GM12878 (cell line): Measurements from ENCODE around the gene NFE2L1. TPM values are rescaled to one million over a fixed set of nuclear protein-coding genes. Genes with fewer than 3 reads are reported as not detected.

ENCODE experiments used
- ATAC-seq: fragments of 200-7000 bp; cut with Tn5 transposase; 3 replicates; pipeline ENCODE4 v1.9.1; 2020; ENCODE audit warnings: mild to moderate bottlenecking, moderate library complexity
- BruUV-seq: library from RNA; stranded (reverse); fragments of 400-500 nt; replicated peaks from 2 replicates; lab custom pipeline; 2021; lab: Mats Ljungman, UMichigan
- CTCF ChIA-PET: fragments of 300-600 bp; sonication (Branson Sonifier 250); formaldehyde crosslinking; extraction: SDS; loops from one replicate; lab custom pipeline; 2021; ENCODE audit warnings: inconsistent platforms; lab: Yijun Ruan, JAX
- POLR2A ChIA-PET: fragments of 350-600 bp; formaldehyde crosslinking; extraction: SDS; loops from one replicate; lab custom pipeline; 2021; ENCODE audit warnings: inconsistent platforms; lab: Charles Lee
- RAD21 ChIA-PET: fragments of 300-600 bp; sonication (Branson Sonifier 250); formaldehyde crosslinking; loops from one replicate; lab custom pipeline; 2023; ENCODE audit warnings: antibody characterized with exemption; ENCODE audit not compliant: unreplicated experiment; lab: Charles Lee
- SMC1A ChIA-PET: fragments of 300-600 bp; sonication (Branson Sonifier 250); formaldehyde crosslinking; loops from one replicate; lab custom pipeline; 2023; ENCODE audit not compliant: unreplicated experiment, uncharacterized antibody; lab: Charles Lee
- DNase-seq: peaks from one replicate; pipeline ENCODE4 v3.0.0-alpha.2; 2011; ENCODE audit warnings: low read depth, low spot score
- FAIRE-seq: peaks from 3 replicates; lab custom pipeline; 2011; peaks lifted over from hg19 to GRCh38; lab: Jason Lieb, UNC
- H2AFZ ChIP-seq: 2 replicates; pipeline ENCODE4 v1.6.0; 2011; ENCODE audit warnings: low read depth, low read length, control low read depth; ENCODE audit not compliant: control insufficient read depth
- H3K27ac ChIP-seq: 2 replicates; pipeline ENCODE4 v1.5.1; 2011; ENCODE audit warnings: control low read depth; ENCODE audit not compliant: control insufficient read depth, insufficient read depth
- H3K27me3 ChIP-seq, 2 experiments: replicated peaks in 1 of 2; 2 replicates each; pipeline versions ENCODE4 v1.6.0 to v1.6.1; 2011; ENCODE audit warnings: low read length in 1 of 2; ENCODE audit not compliant: control insufficient read depth in 2 of 2, insufficient read depth in 2 of 2
- H3K36me3 ChIP-seq, 2 experiments: 2 replicates each; pipeline ENCODE4 v1.5.1; 2011; ENCODE audit warnings: low read length in 1 of 2; ENCODE audit not compliant: control insufficient read depth in 2 of 2, insufficient read depth in 2 of 2
- H3K4me1 ChIP-seq: 2 replicates; pipeline ENCODE4 v1.6.1; 2011; ENCODE audit warnings: mild to moderate bottlenecking, low read length, moderate library complexity, mixed read lengths; ENCODE audit not compliant: control insufficient read depth, insufficient read depth
- H3K4me2 ChIP-seq: 2 replicates; pipeline ENCODE4 v1.6.0; 2011; ENCODE audit warnings: control low read depth; ENCODE audit not compliant: control insufficient read depth, insufficient read depth
- H3K4me3 ChIP-seq: fragments of 200-600 bp; sonication (generic); 2 replicates; pipeline ENCODE4 v1.5.1; 2016
- H3K79me2 ChIP-seq: 2 replicates; pipeline ENCODE4 v1.6.0; 2011; ENCODE audit warnings: low read length; ENCODE audit not compliant: control insufficient read depth, insufficient read depth
- H3K9ac ChIP-seq: 2 replicates; pipeline ENCODE4 v1.8.0; 2011; ENCODE audit warnings: low read length, control low read depth, mixed read lengths; ENCODE audit not compliant: control insufficient read depth, insufficient read depth
- H3K9me3 ChIP-seq: replicated peaks from 3 replicates; pipeline ENCODE4 v1.5.1; 2011; ENCODE audit warnings: mild to moderate bottlenecking, low read length; ENCODE audit not compliant: control insufficient read depth, insufficient read depth
- H4K20me1 ChIP-seq: 2 replicates; pipeline ENCODE4 v1.6.0; 2011; ENCODE audit not compliant: control insufficient read depth, insufficient read depth
- IKZF2 ChIP-seq, 2 experiments: fragments of 450-650 bp; IDR thresholded peaks; 2 replicates each; pipeline ENCODE4 v1.6.1; 2017; ENCODE audit warnings: mild to moderate bottlenecking in 2 of 2, moderate library complexity in 2 of 2
- MEF2B ChIP-seq: fragments of 450-650 bp; IDR thresholded peaks from 2 replicates; pipeline ENCODE4 v1.6.1; 2018; ENCODE audit warnings: mild to moderate bottlenecking, moderate library complexity; ENCODE audit not compliant: partially characterized antibody, poor library complexity, severe bottlenecking
- MLLT1 ChIP-seq: fragments of 450-650 bp; IDR thresholded peaks from 2 replicates; pipeline ENCODE4 v1.6.1; 2016; ENCODE audit warnings: mild to moderate bottlenecking
- PAX8 ChIP-seq: fragments of 450-650 bp; IDR thresholded peaks from 2 replicates; pipeline ENCODE4 v1.6.1; 2017; ENCODE audit warnings: mild to moderate bottlenecking, moderate library complexity
- RAD21 ChIP-seq: IDR thresholded peaks from 2 replicates; pipeline ENCODE4 v1.6.1; 2011; ENCODE audit warnings: mild to moderate bottlenecking, low read depth, low read length, moderate library complexity; ENCODE audit not compliant: insufficient read depth
- SIN3A ChIP-seq: IDR thresholded peaks from 2 replicates; pipeline ENCODE4 v1.6.1; 2012; ENCODE audit warnings: low read depth, low read length, improper control_type of control experiment
- SPI1 ChIP-seq: IDR thresholded peaks from 2 replicates; pipeline ENCODE4 v1.6.1; 2011; ENCODE audit warnings: low read depth, mild to moderate bottlenecking, low read length, moderate library complexity, borderline replicate concordance; ENCODE audit not compliant: insufficient read depth
- TCF7 ChIP-seq: IDR thresholded peaks from 2 replicates; pipeline ENCODE4 v1.6.1; 2014; ENCODE audit warnings: antibody characterized with exemption, borderline replicate concordance
- ZNF217 ChIP-seq: fragments of 450-650 bp; IDR thresholded peaks from 2 replicates; pipeline ENCODE4 v1.6.1; 2017; ENCODE audit warnings: antibody characterized with exemption, mild to moderate bottlenecking
- WGBS: methylation state at CpG from one replicate; pipeline ENCODE4 v1.1.6; 2016; ENCODE audit warnings: low lambda C conversion rate; ENCODE audit not compliant: insufficient replicate concordance, insufficient coverage; ENCODE audit errors: missing lambda C conversion rate; 5-methylcytosine and 5-hydroxymethylcytosine counted together
- in situ Hi-C: fragments of 300-500 bp; cut with MboI; formaldehyde crosslinking; loops from 9 replicates; pipeline ENCODE4 v1.14.3; 2018; ENCODE audit warnings: mixed read lengths
- intact Hi-C: fragments of 100-400 bp; cut with micrococcal nuclease; formaldehyde crosslinking; loops from one replicate; pipeline ENCODE4 v1.14.2; 2022; ENCODE audit not compliant: unreplicated experiment
- polyA plus RNA-seq, 11 experiments: library from polyadenylated mRNA; depleted of rRNA in 4 of 11; unstranded in 6 of 11; stranded (reverse) in 5 of 11; fragments of >200 nt; fragmentation: Nextera tagmentation in 4 of 11; fragmentation: Illumina TruSeq in 1 of 11; extraction: Ambion mirVana in 4 of 11; extraction: Trizol in 1 of 11; gene quantifications; 1 replicate in 1 of 11; 2 replicates in 10 of 11; pipeline versions ENCODE4 v1.2.1 to v1.2.3, GENCODE V29; 2011 to 2016; ENCODE audit warnings: inconsistent platforms in 2 of 11, missing spikeins in 2 of 11, low read depth in 1 of 11
- total RNA-seq, 4 experiments: library from RNA; depleted of rRNA in 3 of 4; stranded (reverse); fragments of >200 nt in 3 of 4; fragmentation: Illumina TruSeq in 1 of 4; extraction: Trizol in 1 of 4; gene quantifications; 2 replicates each; pipeline versions ENCODE4 v1.2.1 to v1.2.3, GENCODE V29; 2013 to 2021
- TF ChIP-seq, protein P1 (sequence below): fragments of 450-650 bp; IDR thresholded peaks from 2 replicates; pipeline ENCODE4 v1.6.1; 2017; ENCODE audit warnings: mild to moderate bottlenecking

The NFE2L1 gene
- total and polyA plus RNA-seq, 10 of the 15 experiments (the other 5 are each of a cell fraction or from before 2014, with no cell fraction given): 3.8 to 104 (median 26.4) TPM

GRCh38 chr17:48102043-48102750 lies 54.0 kb downstream of the NFE2L1 start:
- WGBS: 34% methylated on average over 19 of the region's 19 CpGs
- TF ChIP-seq MLLT1 (0 out of 2 replicates have a peak, but pooled peaks have one; percentile 25), SIN3A (no peak), TCF7 (no peak), IKZF2 (IDR thresholded peaks at IDR 0.05) (peak in 1 of 2 experiments; percentile 35; a peak in 1 of 4 replicates), MEF2B (peak; percentile 16), PAX8 (no peak), SPI1 (no peak), RAD21 (no peak), ZNF217 (0 out of 2 replicates have a peak, but pooled peaks have one; percentile 10)
- TF ChIP-seq, protein P1, sequence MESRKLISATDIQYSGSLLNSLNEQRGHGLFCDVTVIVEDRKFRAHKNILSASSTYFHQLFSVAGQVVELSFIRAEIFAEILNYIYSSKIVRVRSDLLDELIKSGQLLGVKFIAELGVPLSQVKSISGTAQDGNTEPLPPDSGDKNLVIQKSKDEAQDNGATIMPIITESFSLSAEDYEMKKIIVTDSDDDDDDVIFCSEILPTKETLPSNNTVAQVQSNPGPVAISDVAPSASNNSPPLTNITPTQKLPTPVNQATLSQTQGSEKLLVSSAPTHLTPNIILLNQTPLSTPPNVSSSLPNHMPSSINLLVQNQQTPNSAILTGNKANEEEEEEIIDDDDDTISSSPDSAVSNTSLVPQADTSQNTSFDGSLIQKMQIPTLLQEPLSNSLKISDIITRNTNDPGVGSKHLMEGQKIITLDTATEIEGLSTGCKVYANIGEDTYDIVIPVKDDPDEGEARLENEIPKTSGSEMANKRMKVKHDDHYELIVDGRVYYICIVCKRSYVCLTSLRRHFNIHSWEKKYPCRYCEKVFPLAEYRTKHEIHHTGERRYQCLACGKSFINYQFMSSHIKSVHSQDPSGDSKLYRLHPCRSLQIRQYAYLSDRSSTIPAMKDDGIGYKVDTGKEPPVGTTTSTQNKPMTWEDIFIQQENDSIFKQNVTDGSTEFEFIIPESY: no peak
- Histone ChIP-seq H4K20me1 (no peaks in the 10 kb centered on the region), H3K27ac (no peak overlapping the region; the same call in 1 of the 2 replicates), H3K4me3 (no peak overlapping the region; the same call in 1 of the 2 replicates), H3K9me3 (peaks cover 3% of the 10 kb centered on the region; the same call in 2 of the 3 replicates), H2AFZ (peak overlapping the region; percentile 87), H3K4me1 (peaks cover 20% of the 10 kb centered on the region), H3K36me3 (no peaks in the 10 kb centered on the region), H3K27me3 (no peaks in the 10 kb centered on the region), H3K9ac (no peak overlapping the region; the same call in 1 of the 2 replicates), H3K4me2 (peak overlapping the region; percentile 78), H3K79me2 (peaks cover 35% of the 10 kb centered on the region)
- ChIA-PET RAD21 (interaction anchor here (1.4 to 9.5 kb wide), 2 partner anchors 10 to 22 kb away, joined by 5 to 113 read pairs; no protein-coding TSS in a partner anchor), SMC1A (interaction anchor here (1.2 to 9.5 kb wide), 2 partner anchors 10 to 22 kb away, joined by 3 to 66 read pairs; no protein-coding TSS in a partner anchor), POLR2A (interaction anchor here (4.1 kb wide), 1 partner anchor 10 kb away, joined by 32 read pairs; no protein-coding TSS in a partner anchor), CTCF (interaction anchor here (0.7 to 33.4 kb wide), 4 partner anchors 7 to 702 kb away, joined by 3 to 525 read pairs (median 65); partner anchors contain the start of gene SNX11)
- in situ Hi-C loops (no loop called here), intact Hi-C loops (no loop called here)
- DNase-seq: no peak
- no peak for FAIRE-seq
- ATAC-seq: no peak
- no TSS peak for BruUV-seq
